ENCODE measurements around the gene MAP7.
A peak's percentile ranks its signal among the peaks of the same experiment; 100 is the strongest.

MAP7 gene

GRCh38 chr6:136582711-136583471, 32.7 kb upstream of the MAP7 start:
- Histone ChIP-seq H3K4me1 (ENCODE audit: control insufficient read depth, insufficient read depth, low read length) (peaks cover 9% of the 10 kb centered on the region), H3K36me3 (ENCODE audit: control insufficient read depth, insufficient read depth, low read length) (no peaks in the 10 kb centered on the region), H3K27ac (ENCODE audit: low read depth, low read length) (peak overlapping the region; percentile 53), H3K4me3 (ENCODE audit: low read length) (no peak overlapping the region), H3K9ac (ENCODE audit: low read length) (no peak overlapping the region), H3K27me3 (ENCODE audit: control insufficient read depth, insufficient read depth, low read length) (no peaks in the 10 kb centered on the region)

DNA sequence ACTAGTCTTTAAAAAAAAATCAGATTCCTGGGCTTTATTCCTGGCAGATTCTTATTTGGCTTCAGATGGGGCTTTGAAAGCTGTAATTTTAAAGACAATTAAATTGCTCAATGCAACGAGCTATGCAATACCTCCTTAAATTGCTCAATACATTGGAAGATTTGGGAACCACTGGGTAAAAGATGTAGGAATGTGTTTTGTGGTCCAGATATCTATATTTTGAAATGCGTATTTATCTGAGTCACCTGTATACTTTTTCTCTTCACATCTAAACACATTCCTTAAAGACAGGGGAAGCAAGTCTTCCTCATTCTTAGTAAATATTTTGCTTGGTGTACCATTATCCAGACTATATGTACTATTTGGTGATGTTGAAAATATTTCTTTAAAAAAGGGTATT, 29.6 kb upstream of the MAP7 start:
- H3K4me3 ChIP-seq (ENCODE audit: low read length): no peak overlapping the region
- H3K27me3 ChIP-seq (ENCODE audit: control insufficient read depth, insufficient read depth, low read length): no peaks in the 10 kb centered on the region
- no peak overlapping the region for H3K9ac ChIP-seq (ENCODE audit: low read length)
- H3K27ac ChIP-seq (ENCODE audit: low read depth, low read length): no peak overlapping the region
- peaks cover 6% of the 10 kb centered on the region for H3K4me1 ChIP-seq (ENCODE audit: control insufficient read depth, insufficient read depth, low read length)
- peaks cover 2% of the 10 kb centered on the region for H3K36me3 ChIP-seq (ENCODE audit: control insufficient read depth, insufficient read depth, low read length)

DNA sequence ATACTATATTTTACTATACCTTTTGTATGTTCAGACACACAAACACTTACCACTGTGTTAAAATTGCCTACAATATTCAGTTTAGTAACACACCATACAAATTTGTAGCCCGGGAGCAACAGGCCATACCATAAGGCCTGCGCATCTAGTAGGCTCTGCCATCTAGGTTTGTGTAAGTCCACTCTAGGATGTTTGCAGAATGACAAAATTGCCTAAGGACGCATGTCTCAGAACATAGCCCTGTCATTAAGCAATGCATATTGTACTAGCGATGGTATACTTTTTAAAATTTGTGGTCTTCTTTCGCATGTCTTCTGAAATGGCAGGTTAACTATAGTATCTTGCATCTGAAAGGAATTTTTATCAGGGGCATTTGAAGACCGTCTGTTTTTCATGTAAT, 26.6 kb upstream of the MAP7 start:
- Histone ChIP-seq H3K27me3 (ENCODE audit: control insufficient read depth, insufficient read depth, low read length) (no peaks in the 10 kb centered on the region), H3K9ac (ENCODE audit: low read length) (no peak overlapping the region), H3K4me3 (ENCODE audit: low read length) (no peak overlapping the region), H3K27ac (ENCODE audit: low read depth, low read length) (no peak overlapping the region), H3K4me1 (ENCODE audit: control insufficient read depth, insufficient read depth, low read length) (no peaks in the 10 kb centered on the region), H3K36me3 (ENCODE audit: control insufficient read depth, insufficient read depth, low read length) (peaks cover 4% of the 10 kb centered on the region)

- H3K36me3 ChIP-seq (ENCODE audit: control insufficient read depth, insufficient read depth, low read length): peaks cover 4% of the 10 kb centered on the region
- H3K4me3 ChIP-seq (ENCODE audit: low read length): no peak overlapping the region
- no peaks in the 10 kb centered on the region for H3K4me1 ChIP-seq (ENCODE audit: control insufficient read depth, insufficient read depth, low read length)
- H3K9ac ChIP-seq (ENCODE audit: low read length): no peak overlapping the region
- no peaks in the 10 kb centered on the region for H3K27me3 ChIP-seq (ENCODE audit: control insufficient read depth, insufficient read depth, low read length)
- H3K27ac ChIP-seq (ENCODE audit: low read depth, low read length): no peak overlapping the region
These were observed 21.3 kb upstream of the MAP7 start for GRCh38 chr6:136571496-136571895.

DNA sequence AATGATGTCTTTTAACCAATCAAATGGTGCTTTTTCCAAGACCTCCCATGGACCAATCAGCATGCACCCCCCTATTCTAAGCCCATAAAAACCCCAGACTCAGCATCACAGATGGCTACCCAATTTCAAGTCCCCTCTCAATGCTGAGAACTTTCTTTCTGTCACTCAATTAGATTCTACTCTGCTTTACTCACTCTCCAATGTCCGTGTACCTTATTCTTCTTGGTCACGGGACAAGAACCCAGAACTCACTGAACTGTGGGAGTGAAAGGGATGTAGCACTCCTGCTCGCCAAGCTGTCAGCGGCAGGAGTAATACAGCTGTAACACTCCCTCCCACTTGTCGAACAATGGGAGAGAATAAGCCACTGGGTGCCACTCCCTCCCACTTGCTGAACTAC, 20.8 kb upstream of the MAP7 start:
- no peak overlapping the region for H3K4me3 ChIP-seq (ENCODE audit: low read length)
- no peaks in the 10 kb centered on the region for H3K27me3 ChIP-seq (ENCODE audit: control insufficient read depth, insufficient read depth, low read length)
- no peak overlapping the region for H3K27ac ChIP-seq (ENCODE audit: low read depth, low read length)
- H3K36me3 ChIP-seq (ENCODE audit: control insufficient read depth, insufficient read depth, low read length): peaks cover 4% of the 10 kb centered on the region
- no peak overlapping the region for H3K9ac ChIP-seq (ENCODE audit: low read length)
- H3K4me1 ChIP-seq (ENCODE audit: control insufficient read depth, insufficient read depth, low read length): no peaks in the 10 kb centered on the region

GRCh38 chr6:136568129-136568528, 17.9 kb upstream of the MAP7 start:
- Histone ChIP-seq H3K36me3 (ENCODE audit: control insufficient read depth, insufficient read depth, low read length) (peaks cover 5% of the 10 kb centered on the region), H3K27ac (ENCODE audit: low read depth, low read length) (no peak overlapping the region), H3K4me3 (ENCODE audit: low read length) (no peak overlapping the region)

GRCh38 chr6:136567688-136568087, 17.5 kb upstream of the MAP7 start:
- Histone ChIP-seq H3K27me3 (ENCODE audit: control insufficient read depth, insufficient read depth, low read length) (no peaks in the 10 kb centered on the region), H3K36me3 (ENCODE audit: control insufficient read depth, insufficient read depth, low read length) (peaks cover 2% of the 10 kb centered on the region), H3K9ac (ENCODE audit: low read length) (no peak overlapping the region), H3K4me1 (ENCODE audit: control insufficient read depth, insufficient read depth, low read length) (no peaks in the 10 kb centered on the region), H3K4me3 (ENCODE audit: low read length) (no peak overlapping the region), H3K27ac (ENCODE audit: low read depth, low read length) (no peak overlapping the region)

More at GRCh38 chr6:136568129-136568528, 17.9 kb upstream of the MAP7 start:
- Histone ChIP-seq H3K9ac (ENCODE audit: low read length) (no peak overlapping the region), H3K4me1 (ENCODE audit: control insufficient read depth, insufficient read depth, low read length) (no peaks in the 10 kb centered on the region), H3K27me3 (ENCODE audit: control insufficient read depth, insufficient read depth, low read length) (no peaks in the 10 kb centered on the region)

DNA sequence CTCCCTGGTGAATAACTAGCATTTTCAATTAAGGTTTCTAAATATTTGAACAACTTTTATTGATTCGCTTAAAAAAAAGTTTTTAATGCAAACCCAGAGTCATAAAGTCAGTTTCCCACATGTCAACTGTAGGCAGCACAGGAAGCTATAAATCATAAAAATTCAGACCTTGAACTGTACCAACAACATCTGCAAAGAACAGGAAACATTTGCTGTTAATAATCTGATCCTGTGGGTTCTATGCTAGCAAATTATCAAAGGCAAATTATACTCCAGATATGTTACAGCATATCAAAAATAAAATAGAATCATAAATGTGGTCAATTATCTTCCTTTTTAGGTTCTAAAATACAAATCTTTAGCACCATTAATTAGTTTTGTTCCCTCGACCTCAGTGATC, 16.6 kb upstream of the MAP7 start:
- no peak overlapping the region for H3K27ac ChIP-seq (ENCODE audit: low read depth, low read length)
- H3K9ac ChIP-seq (ENCODE audit: low read length): no peak overlapping the region
- no peak overlapping the region for H3K4me3 ChIP-seq (ENCODE audit: low read length)
- H3K4me1 ChIP-seq (ENCODE audit: control insufficient read depth, insufficient read depth, low read length): no peaks in the 10 kb centered on the region
- peaks cover 2% of the 10 kb centered on the region for H3K36me3 ChIP-seq (ENCODE audit: control insufficient read depth, insufficient read depth, low read length)
- H3K27me3 ChIP-seq (ENCODE audit: control insufficient read depth, insufficient read depth, low read length): no peaks in the 10 kb centered on the region

GRCh38 chr6:136566007-136566487, 15.8 kb upstream of the MAP7 start:
- H3K27ac ChIP-seq (ENCODE audit: low read depth, low read length): no peak overlapping the region
- peaks cover 6% of the 10 kb centered on the region for H3K36me3 ChIP-seq (ENCODE audit: control insufficient read depth, insufficient read depth, low read length)
- H3K4me1 ChIP-seq (ENCODE audit: control insufficient read depth, insufficient read depth, low read length): no peaks in the 10 kb centered on the region
- no peak overlapping the region for H3K9ac ChIP-seq (ENCODE audit: low read length)
- peak overlapping the region; percentile 11 for H3K4me3 ChIP-seq (ENCODE audit: low read length)
- no peaks in the 10 kb centered on the region for H3K27me3 ChIP-seq (ENCODE audit: control insufficient read depth, insufficient read depth, low read length)

- Histone ChIP-seq H3K4me1 (ENCODE audit: control insufficient read depth, insufficient read depth, low read length) (no peaks in the 10 kb centered on the region), H3K27me3 (ENCODE audit: control insufficient read depth, insufficient read depth, low read length) (no peaks in the 10 kb centered on the region), H3K36me3 (ENCODE audit: control insufficient read depth, insufficient read depth, low read length) (peaks cover 6% of the 10 kb centered on the region), H3K4me3 (ENCODE audit: low read length) (no peak overlapping the region), H3K27ac (ENCODE audit: low read depth, low read length) (no peak overlapping the region), H3K9ac (ENCODE audit: low read length) (no peak overlapping the region)
These were observed 14.0 kb upstream of the MAP7 start for GRCh38 chr6:136564180-136564579.

- no peaks in the 10 kb centered on the region for H3K27me3 ChIP-seq (ENCODE audit: control insufficient read depth, insufficient read depth, low read length)
- peaks cover 6% of the 10 kb centered on the region for H3K36me3 ChIP-seq (ENCODE audit: control insufficient read depth, insufficient read depth, low read length)
These were observed 13.3 kb upstream of the MAP7 start for GRCh38 chr6:136563386-136564152.

DNA sequence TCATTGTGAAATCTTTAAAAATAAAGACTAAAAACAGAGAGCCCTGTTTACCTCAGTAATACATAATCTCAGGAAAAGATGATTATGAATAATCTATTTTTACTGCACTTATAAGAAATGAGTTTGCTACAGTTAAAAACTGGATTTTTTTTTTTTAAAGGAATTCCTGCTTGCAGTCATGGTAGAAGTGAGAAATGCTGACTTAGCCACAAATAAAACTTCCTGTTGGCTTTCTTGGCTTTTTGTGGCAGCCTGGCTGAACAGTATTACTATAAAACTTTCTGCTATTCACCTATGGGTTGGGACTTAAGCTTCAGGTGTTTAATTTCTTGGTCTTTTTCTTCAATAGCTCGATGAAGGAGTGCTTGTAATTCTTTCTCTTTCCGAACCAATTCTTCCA, 12.0 kb upstream of the MAP7 start:
- H3K27me3 ChIP-seq (ENCODE audit: control insufficient read depth, insufficient read depth, low read length): no peaks in the 10 kb centered on the region
- no peaks in the 10 kb centered on the region for H3K4me1 ChIP-seq (ENCODE audit: control insufficient read depth, insufficient read depth, low read length)
- no peak overlapping the region for H3K27ac ChIP-seq (ENCODE audit: low read depth, low read length)
- no peak overlapping the region for H3K9ac ChIP-seq (ENCODE audit: low read length)
- peaks cover 6% of the 10 kb centered on the region for H3K36me3 ChIP-seq (ENCODE audit: control insufficient read depth, insufficient read depth, low read length)
- no peak overlapping the region for H3K4me3 ChIP-seq (ENCODE audit: low read length)

More at GRCh38 chr6:136563386-136564152, 13.3 kb upstream of the MAP7 start:
- Histone ChIP-seq H3K9ac (ENCODE audit: low read length) (no peak overlapping the region), H3K4me1 (ENCODE audit: control insufficient read depth, insufficient read depth, low read length) (no peaks in the 10 kb centered on the region), H3K4me3 (ENCODE audit: low read length) (no peak overlapping the region), H3K27ac (ENCODE audit: low read depth, low read length) (no peak overlapping the region)

Measured in rectal smooth muscle tissue (tissue), 1 donor.